Cardiac fibroblast (primary cell): ENCODE measurements around the gene PDE8A.

ENCODE experiments used
- DNase-seq, 2 donors: peaks; one replicate each; pipeline versions ENCODE4 v3.0.0 to v3.0.0-alpha.2; 2010; ENCODE audit warnings: low read depth in 2 of 2
- H3K4me3 ChIP-seq, 2 donors: replicated peaks in 1 of 2; 1 replicate in 1 of 2; 2 replicates in 1 of 2; pipeline ENCODE4 v1.5.1; 2011; ENCODE audit warnings: low read depth in 2 of 2, low read length in 2 of 2, mild to moderate bottlenecking in 2 of 2, moderate library complexity in 1 of 2
- CTCF ChIP-seq: IDR thresholded peaks from one replicate; pipeline ENCODE4 v1.5.1; 2011; ENCODE audit warnings: low read depth, mild to moderate bottlenecking, low read length, inconsistent platforms

PDE8A gene

GRCh38 chr15:84981711-84982300 is at the start of gene PDE8A:
TSS of gene PDE8A (plus strand) at chr15:84981856. CDS start at chr15:84982163, 307 bp downstream.
- peak in 1 of 2 donors; percentile 67 for DNase-seq
- no peak for TF ChIP-seq CTCF
- H3K4me3 ChIP-seq, result peak within 1 kb of the TSS; percentile 88 to 91

- TF ChIP-seq CTCF, result peak; percentile 21
- H3K4me3 ChIP-seq, result no peak overlapping the region
- no peak for DNase-seq
Measured at GRCh38 chr15:84934942-84935729, 46.5 kb upstream of the PDE8A start.

GRCh38 chr15:84937144-84937543 is 44.5 kb upstream of the PDE8A start:
- no peak for TF ChIP-seq CTCF
- no peak overlapping the region for H3K4me3 ChIP-seq
- DNase-seq, result no peak

- no peak for TF ChIP-seq CTCF
- DNase-seq, result no peak
- H3K4me3 ChIP-seq, result no peak overlapping the region
Measured at GRCh38 chr15:84938726-84939125, 42.9 kb upstream of the PDE8A start.

- no peak overlapping the region for H3K4me3 ChIP-seq
- DNase-seq, result no peak
- TF ChIP-seq CTCF, result no peak
Measured at GRCh38 chr15:84940399-84940798, 41.3 kb upstream of the PDE8A start.

- no peak overlapping the region for H3K4me3 ChIP-seq
- no peak for TF ChIP-seq CTCF
- DNase-seq, result no peak
Measured at GRCh38 chr15:84942456-84942855, 39.2 kb upstream of the PDE8A start.
